ENCODE measurements around the gene CALHM6. TPM values are rescaled to one million over a fixed set of nuclear protein-coding genes. Genes with fewer than 3 reads are reported as not detected.

Gene CALHM6
- total and polyA plus RNA-seq, 2 of the 8 experiments (the other 6 are each of a cell fraction or from before 2014, with no cell fraction given): 0.93 to 1.8 TPM

- TF ChIP-seq EP300 (IDR thresholded peaks at IDR 0.05; ENCODE audit: borderline replicate concordance in 1 of 2, low read depth in 2 of 2, low read length in 2 of 2) (no peak), RFX5 (IDR thresholded peaks at IDR 0.05; ENCODE audit: borderline replicate concordance, low read depth, low read length) (no peak), GABPA (IDR thresholded peaks at IDR 0.05; ENCODE audit: borderline replicate concordance, insufficient read depth, low read length) (no peak), NRF1 (IDR thresholded peaks at IDR 0.05; ENCODE audit: low read depth, low read length) (no peak), MAFK (IDR thresholded peaks at IDR 0.05; ENCODE audit: low read depth, low read length) (no peak), CREB1 (IDR thresholded peaks at IDR 0.05) (no peak), SAP30 (IDR thresholded peaks at IDR 0.05; ENCODE audit: insufficient read depth, insufficient replicate concordance, low read length) (no peak)
Measured at GRCh38 chr6:116500969-116501433, 39.8 kb downstream of the CALHM6 start (continued).

Data from H1 (cell line).